GM18520 (cell line): ENCODE measurements around the gene RNU2-63P.
"Not testable (repeated sequence)": the region's sequence is repeated elsewhere in the genome, so short reads cannot be mapped to it uniquely, and the experiment has no call there.

Experiments used
- ATAC-seq: cut with Tn5 transposase; IDR thresholded peaks from one replicate; pipeline ENCODE4 v1.9.1; 2021; ENCODE audit not compliant: unreplicated experiment

RNU2-63P gene

DNA sequence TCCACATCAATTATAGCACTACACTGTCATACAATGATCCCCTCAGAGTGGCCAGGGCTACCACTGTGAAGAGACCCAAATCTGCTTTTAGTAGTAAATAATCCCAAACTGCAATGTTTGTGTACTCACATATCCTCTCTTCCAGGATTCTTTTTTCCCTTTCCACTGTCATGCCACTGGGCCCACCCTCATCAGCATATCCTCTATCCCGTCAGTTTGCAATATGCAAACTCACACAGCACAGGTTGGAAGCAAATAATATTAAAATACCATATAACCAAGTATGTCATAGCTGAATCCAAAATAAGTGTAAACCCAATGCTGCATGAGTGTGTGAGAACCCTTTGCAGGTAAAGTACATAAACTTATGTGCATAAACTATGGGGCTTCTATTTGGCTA is 28.9 kb downstream of the RNU2-63P start:
- not testable (repeated sequence) for ATAC-seq

DNA sequence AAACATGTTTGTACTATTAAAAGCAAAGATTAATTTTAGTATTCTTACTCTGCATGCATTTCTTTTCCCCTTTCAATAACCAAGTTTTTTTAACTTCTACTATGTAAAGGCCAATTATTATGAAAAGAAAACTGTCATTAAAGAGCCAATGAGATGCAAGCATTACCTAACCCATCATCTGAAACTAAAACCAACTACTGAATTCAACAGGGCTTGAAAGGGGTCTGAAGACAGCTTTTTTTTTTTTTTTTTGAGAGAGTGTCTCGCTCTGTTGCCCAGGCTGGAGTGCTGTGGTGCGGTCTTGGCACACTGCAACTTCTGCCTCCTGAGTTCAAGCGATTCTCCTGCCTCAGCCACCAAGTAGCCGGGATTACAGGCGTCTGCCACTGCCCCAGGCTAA is 30.4 kb downstream of the RNU2-63P start:
- not testable (repeated sequence) for ATAC-seq

DNA sequence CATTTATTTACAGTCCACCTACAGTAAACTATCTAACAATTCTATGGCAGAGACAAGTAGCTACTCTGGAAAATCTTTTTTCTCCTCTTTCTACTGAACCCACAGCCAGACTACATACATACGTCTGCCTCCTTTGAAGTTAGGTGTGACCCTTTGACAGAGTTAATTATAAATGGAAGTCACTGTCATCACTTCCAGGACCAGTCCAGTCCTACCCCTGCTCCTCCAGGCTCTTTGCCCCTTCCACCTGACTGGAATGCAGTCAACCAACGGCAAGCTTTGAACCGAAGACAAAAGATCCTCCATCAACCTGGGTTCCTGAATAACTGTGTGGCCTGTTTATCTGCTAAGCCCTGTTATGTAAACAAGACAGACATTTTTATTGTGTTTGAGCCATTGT is 35.2 kb downstream of the RNU2-63P start:
- not testable (repeated sequence) for ATAC-seq

DNA sequence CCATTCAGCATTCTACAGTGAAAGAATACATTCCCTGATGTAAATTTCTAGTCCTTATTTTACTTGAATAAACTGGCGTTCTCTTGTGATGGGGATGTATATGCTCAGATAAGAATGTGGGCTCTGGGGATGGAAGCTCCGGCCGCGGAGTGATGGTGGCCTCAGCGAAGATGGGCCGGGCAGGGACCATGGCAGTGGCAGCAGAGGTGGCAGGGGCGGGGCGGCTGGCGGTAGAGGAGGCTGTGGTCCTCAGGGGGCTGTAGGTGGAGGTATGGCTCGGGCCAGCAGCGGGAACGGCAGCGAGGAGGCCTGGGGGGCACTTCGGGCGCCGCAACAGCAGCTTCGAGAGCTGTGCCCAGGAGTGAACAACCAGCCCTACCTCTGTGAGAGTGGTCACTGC is 44.0 kb downstream of the RNU2-63P start:
- ATAC-seq, result not testable (repeated sequence)
